Omental fat pad (tissue), 4 donors: Measurements from ENCODE around the gene RTN4RL1. TPM values are rescaled to one million over a fixed set of nuclear protein-coding genes. Genes with fewer than 3 reads are reported as not detected.
A peak's percentile ranks its signal among the peaks of the same experiment; 100 is the strongest.

Experiments used
- ATAC-seq: fragments of 150-250 bp; one replicate; pipeline ENCODE4 v1.9.1; 2016; ENCODE audit warnings: mild to moderate bottlenecking, moderate library complexity; ENCODE audit not compliant: low FRiP score
- DNase-seq: peaks from one replicate; pipeline ENCODE4 v3.0.0-alpha.2; 2019; ENCODE audit warnings: low spot score
- CTCF ChIP-seq, 3 donors: fragments of 450-650 bp; IDR thresholded peaks; one replicate each; pipeline ENCODE4 v1.5.1; 2016 to 2017; ENCODE audit warnings: antibody characterized with exemption in 3 of 3, mild to moderate bottlenecking in 3 of 3, moderate library complexity in 2 of 3
- total RNA-seq, 4 donors: library from RNA; depleted of rRNA; stranded (reverse); fragments of >200 nt; gene quantifications; one replicate each; pipeline ENCODE4 v1.1.0, GENCODE V29; 2016

RTN4RL1 gene
- total RNA-seq, 4 donors from 2014 or later = 4.5 to 5.2 (median 4.6) TPM

- TF ChIP-seq CTCF (IDR thresholded peaks at IDR 0.05) = no peak
- no peak for DNase-seq
- ATAC-seq = no peak
These were observed 71.3 kb downstream of the RTN4RL1 start for GRCh38 chr17:1953831-1954230.

DNA sequence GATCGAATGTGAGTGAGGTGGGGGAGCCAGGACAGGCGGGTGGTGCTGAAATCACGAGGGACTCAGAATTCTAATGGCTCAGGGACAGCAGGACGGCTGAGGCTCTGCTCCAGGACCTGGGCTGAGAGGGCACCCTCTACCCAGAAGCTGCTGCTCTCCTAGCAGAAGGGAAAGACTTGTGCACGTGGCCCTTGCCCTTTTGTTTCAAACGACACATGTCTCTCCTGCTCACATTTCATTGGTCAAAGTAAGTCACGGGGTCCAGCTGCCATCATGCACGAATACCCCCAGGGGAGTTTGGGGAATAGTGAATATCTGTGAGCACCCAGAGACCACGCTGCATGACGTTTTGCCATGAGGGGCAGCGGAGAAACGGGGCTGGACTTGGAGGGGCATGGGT lies 73.2 kb downstream of the RTN4RL1 start:
- DNase-seq (no peak), ATAC-seq (no peak)
- TF ChIP-seq CTCF (IDR thresholded peaks at IDR 0.05) = no peak

GRCh38 chr17:1949754-1950153 lies 75.4 kb downstream of the RTN4RL1 start:
- ATAC-seq (no peak), DNase-seq (no peak)
- TF ChIP-seq CTCF (IDR thresholded peaks at IDR 0.05) = no peak

DNA sequence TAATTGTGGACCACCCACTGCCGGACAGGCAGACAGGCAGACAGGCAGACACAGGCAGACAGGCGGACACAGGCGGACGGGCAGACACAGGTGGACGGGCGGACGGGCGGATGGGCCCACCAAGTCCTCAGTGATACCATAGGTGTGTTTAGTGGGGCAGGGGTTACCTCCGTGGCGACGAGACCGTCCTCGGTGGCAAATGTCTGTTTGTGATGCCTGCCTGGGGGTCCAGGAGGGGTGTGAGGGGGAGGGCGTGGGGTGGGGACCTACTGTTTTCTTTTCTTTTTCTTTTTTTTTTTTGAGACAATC lies 76.7 kb downstream of the RTN4RL1 start:
- DNase-seq (no peak), ATAC-seq (no peak)
- TF ChIP-seq CTCF (IDR thresholded peaks at IDR 0.05) = no peak

DNA sequence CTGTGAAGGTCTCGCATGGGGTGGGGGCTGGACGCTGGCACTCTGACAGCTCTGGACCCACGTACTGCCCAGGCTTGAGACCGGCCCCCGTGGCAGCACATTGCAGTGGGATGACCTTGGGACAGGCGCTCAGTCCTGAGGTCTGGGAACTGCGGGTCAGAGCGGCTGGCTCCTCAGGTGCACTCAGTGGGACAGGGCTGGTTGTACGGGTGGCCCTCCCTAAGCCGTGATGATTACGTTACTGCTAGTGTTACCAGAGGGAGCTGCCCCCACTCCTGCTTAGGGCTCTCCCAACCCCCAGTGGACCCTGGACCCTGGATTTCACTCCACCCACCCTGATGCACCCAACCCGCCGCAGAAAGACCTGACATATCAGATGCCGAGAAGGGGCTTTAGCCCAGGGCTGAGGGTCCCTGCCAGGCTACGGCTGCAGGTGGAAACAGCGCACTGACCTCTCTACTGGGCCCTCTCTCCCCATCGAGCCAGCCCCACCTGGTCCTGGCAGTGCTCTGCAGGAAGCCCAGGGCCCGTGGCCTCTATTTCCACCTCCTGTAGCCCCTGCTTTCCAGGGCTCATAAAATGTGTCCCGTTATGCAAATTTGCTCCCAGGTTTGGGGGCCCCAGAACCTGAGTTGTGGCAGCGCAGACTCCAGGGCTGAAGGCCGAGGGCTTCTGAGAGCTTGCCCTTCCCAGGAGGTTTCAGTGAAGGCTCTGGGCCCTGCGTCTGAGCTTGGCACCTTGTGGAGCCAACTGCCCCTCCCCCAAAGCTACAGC lies 77.2 kb downstream of the RTN4RL1 start:
- DNase-seq (no peak), ATAC-seq (no peak)
- TF ChIP-seq CTCF (IDR thresholded peaks at IDR 0.05) = no peak

- no peak for DNase-seq
- peak; percentile 29 for ATAC-seq
- no peak for TF ChIP-seq CTCF (IDR thresholded peaks at IDR 0.05)
These were observed 77.8 kb downstream of the RTN4RL1 start for GRCh38 chr17:1947229-1947742.
